ENCODE measurements around the gene ZDHHC14.

The ZDHHC14 gene

DNA sequence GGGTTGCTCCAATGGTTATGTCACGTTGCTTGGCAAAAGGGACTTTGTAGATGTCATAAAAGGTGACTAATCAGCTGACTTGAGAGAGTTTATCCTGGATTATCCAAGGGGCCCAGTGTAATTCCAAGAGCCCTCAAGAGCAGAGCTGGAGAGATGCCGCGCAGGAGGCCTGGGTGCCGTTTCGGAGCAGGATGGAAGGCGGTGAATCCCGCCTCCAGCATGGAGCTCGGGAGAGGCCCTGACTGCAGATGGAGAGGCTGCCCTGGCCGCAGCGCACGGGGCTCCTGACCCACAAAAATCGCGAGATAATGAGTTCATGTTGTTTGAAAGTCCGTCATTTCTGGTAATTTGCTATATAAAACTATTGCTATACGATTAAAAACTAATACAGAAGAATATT lies 219.8 kb downstream of the ZDHHC14 start:
- Histone ChIP-seq H3K9me2 (replicated peaks; ENCODE audit: control insufficient read depth, low read length) (no peaks in the 10 kb centered on the region), H3K27me3 (ENCODE audit: control insufficient read depth, low read length) (no peaks in the 10 kb centered on the region), H3K4me2 (ENCODE audit: low read length) (no peak overlapping the region), H3K36me3 (ENCODE audit: control insufficient read depth, low read length) (no peaks in the 10 kb centered on the region), H3K9me3 (ENCODE audit: control insufficient read depth, insufficient read depth, low read length) (no peaks in the 10 kb centered on the region), H4K20me1 (ENCODE audit: control insufficient read depth, insufficient read depth, low read depth, low read length) (no peaks in the 10 kb centered on the region; the same call in 1 of the 2 replicates), H3K27ac (ENCODE audit: low read depth, low read length) (no peak overlapping the region), H3K4me3 (ENCODE audit: low read length) (no peak overlapping the region), H3F3A (ENCODE audit: control insufficient read depth, insufficient read depth) (no peaks in the 10 kb centered on the region), H3K79me2 (ENCODE audit: control insufficient read depth, low read length) (no peaks in the 10 kb centered on the region), H3K4me1 (ENCODE audit: control insufficient read depth, low read length) (peaks cover 31% of the 10 kb centered on the region)
- no peak for TF ChIP-seq EZH2phosphoT487 (IDR thresholded peaks at IDR 0.05; ENCODE audit: borderline replicate concordance, low read length)

DNA sequence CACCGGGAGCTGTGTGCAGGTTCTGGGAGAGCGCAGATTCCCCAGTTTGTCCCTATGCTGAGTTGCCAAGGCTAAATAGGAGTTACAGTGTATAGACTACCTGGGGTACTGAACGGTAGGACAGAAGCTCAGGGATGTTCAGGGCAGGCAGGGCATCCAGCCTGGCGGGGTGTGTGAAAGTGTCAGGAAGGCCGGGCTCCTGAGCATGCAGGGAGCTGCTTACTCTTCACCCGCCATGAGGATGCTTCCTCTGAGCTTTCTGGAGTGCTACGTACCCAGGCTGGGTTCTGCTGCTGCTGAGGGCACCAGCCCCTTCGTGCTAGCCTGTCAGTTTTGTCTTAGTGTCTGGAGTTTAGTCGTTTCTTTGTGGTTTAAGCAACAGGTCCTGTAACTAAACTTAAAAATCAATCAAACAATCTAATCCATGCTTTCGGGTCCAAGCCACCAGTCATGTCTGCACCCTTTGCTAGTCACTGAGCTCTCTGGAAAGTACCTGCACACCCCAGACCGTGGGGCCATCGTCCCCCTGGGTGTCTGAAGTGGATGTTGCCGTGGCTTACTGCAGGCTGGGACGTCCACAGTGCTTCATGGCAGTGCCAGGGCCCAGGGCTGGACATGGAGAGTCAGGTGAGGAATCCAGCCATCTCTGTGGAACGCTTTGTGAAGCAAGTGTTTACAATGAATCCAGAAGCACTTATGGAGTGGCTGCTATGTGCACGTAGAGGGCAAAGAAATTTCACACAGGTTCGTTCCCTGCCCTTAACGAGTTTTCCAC lies 221.7 kb downstream of the ZDHHC14 start:
- no peaks in the 10 kb centered on the region; the same call in 1 of the 2 replicates for H3F3A ChIP-seq (ENCODE audit: control insufficient read depth, insufficient read depth)
- H3K4me2 ChIP-seq (ENCODE audit: low read length): no peak overlapping the region
- H3K4me1 ChIP-seq (ENCODE audit: control insufficient read depth, low read length): peaks cover 36% of the 10 kb centered on the region
- no peaks in the 10 kb centered on the region for H3K9me2 ChIP-seq (replicated peaks; ENCODE audit: control insufficient read depth, low read length)
- H3K27me3 ChIP-seq (ENCODE audit: control insufficient read depth, low read length): no peaks in the 10 kb centered on the region
- H4K20me1 ChIP-seq (ENCODE audit: control insufficient read depth, insufficient read depth, low read depth, low read length): no peaks in the 10 kb centered on the region
- no peak overlapping the region for H3K4me3 ChIP-seq (ENCODE audit: low read length)
- TF ChIP-seq CTCF (IDR thresholded peaks at IDR 0.05; ENCODE audit: low read depth, low read length, poor library complexity, severe bottlenecking): no peak
- TF ChIP-seq EZH2phosphoT487 (IDR thresholded peaks at IDR 0.05; ENCODE audit: borderline replicate concordance, low read length): no peak
- H3K79me2 ChIP-seq (ENCODE audit: control insufficient read depth, low read length): no peaks in the 10 kb centered on the region
- no peak overlapping the region for H3K27ac ChIP-seq (ENCODE audit: low read depth, low read length)
- no peaks in the 10 kb centered on the region for H3K36me3 ChIP-seq (ENCODE audit: control insufficient read depth, low read length)
- no peaks in the 10 kb centered on the region for H3K9me3 ChIP-seq (ENCODE audit: control insufficient read depth, insufficient read depth, low read length)

GRCh38 chr6:157603314-157603940 lies 222.4 kb downstream of the ZDHHC14 start:
- H3K9me2 ChIP-seq (replicated peaks; ENCODE audit: control insufficient read depth, low read length): no peaks in the 10 kb centered on the region
- H3K36me3 ChIP-seq (ENCODE audit: control insufficient read depth, low read length): no peaks in the 10 kb centered on the region
- H3K4me2 ChIP-seq (ENCODE audit: low read length): no peak overlapping the region
- H3K27ac ChIP-seq (ENCODE audit: low read depth, low read length): no peak overlapping the region
- no peaks in the 10 kb centered on the region for H3K79me2 ChIP-seq (ENCODE audit: control insufficient read depth, low read length)
- H3K9me3 ChIP-seq (ENCODE audit: control insufficient read depth, insufficient read depth, low read length): no peaks in the 10 kb centered on the region
- no peaks in the 10 kb centered on the region; the same call in 1 of the 2 replicates for H3F3A ChIP-seq (ENCODE audit: control insufficient read depth, insufficient read depth)
- H3K4me3 ChIP-seq (ENCODE audit: low read length): no peak overlapping the region
- TF ChIP-seq CTCF (IDR thresholded peaks at IDR 0.05; ENCODE audit: low read depth, low read length, poor library complexity, severe bottlenecking): no peak
- TF ChIP-seq EZH2phosphoT487 (IDR thresholded peaks at IDR 0.05; ENCODE audit: borderline replicate concordance, low read length): no peak
- H4K20me1 ChIP-seq (ENCODE audit: control insufficient read depth, insufficient read depth, low read depth, low read length): no peaks in the 10 kb centered on the region
- no peaks in the 10 kb centered on the region for H3K27me3 ChIP-seq (ENCODE audit: control insufficient read depth, low read length)
- peaks cover 36% of the 10 kb centered on the region for H3K4me1 ChIP-seq (ENCODE audit: control insufficient read depth, low read length)

GRCh38 chr6:157603971-157604370 lies 223.0 kb downstream of the ZDHHC14 start:
- Histone ChIP-seq H3K4me2 (ENCODE audit: low read length) (no peak overlapping the region), H3K27ac (ENCODE audit: low read depth, low read length) (no peak overlapping the region), H4K20me1 (ENCODE audit: control insufficient read depth, insufficient read depth, low read depth, low read length) (no peaks in the 10 kb centered on the region), H3K4me1 (ENCODE audit: control insufficient read depth, low read length) (peaks cover 32% of the 10 kb centered on the region), H3K9me3 (ENCODE audit: control insufficient read depth, insufficient read depth, low read length) (no peaks in the 10 kb centered on the region), H3K9me2 (replicated peaks; ENCODE audit: control insufficient read depth, low read length) (no peaks in the 10 kb centered on the region), H3K36me3 (ENCODE audit: control insufficient read depth, low read length) (no peaks in the 10 kb centered on the region), H3K79me2 (ENCODE audit: control insufficient read depth, low read length) (no peaks in the 10 kb centered on the region), H3K27me3 (ENCODE audit: control insufficient read depth, low read length) (no peaks in the 10 kb centered on the region), H3K4me3 (ENCODE audit: low read length) (no peak overlapping the region), H3F3A (ENCODE audit: control insufficient read depth, insufficient read depth) (no peaks in the 10 kb centered on the region; the same call in 1 of the 2 replicates)
- no peak for TF ChIP-seq EZH2phosphoT487 (IDR thresholded peaks at IDR 0.05; ENCODE audit: borderline replicate concordance, low read length)
- no peak for TF ChIP-seq CTCF (IDR thresholded peaks at IDR 0.05; ENCODE audit: low read depth, low read length, poor library complexity, severe bottlenecking)
